ENCODE data around the gene APIP. TPM values are rescaled to one million over a fixed set of nuclear protein-coding genes. Genes with fewer than 3 reads are reported as not detected.
"Not testable (repeated sequence)": the region's sequence is repeated elsewhere in the genome, so short reads cannot be mapped to it uniquely, and the experiment has no call there.

The APIP gene
- total RNA-seq, 1 donor from 2014 or later: 13.3 TPM

DNA sequence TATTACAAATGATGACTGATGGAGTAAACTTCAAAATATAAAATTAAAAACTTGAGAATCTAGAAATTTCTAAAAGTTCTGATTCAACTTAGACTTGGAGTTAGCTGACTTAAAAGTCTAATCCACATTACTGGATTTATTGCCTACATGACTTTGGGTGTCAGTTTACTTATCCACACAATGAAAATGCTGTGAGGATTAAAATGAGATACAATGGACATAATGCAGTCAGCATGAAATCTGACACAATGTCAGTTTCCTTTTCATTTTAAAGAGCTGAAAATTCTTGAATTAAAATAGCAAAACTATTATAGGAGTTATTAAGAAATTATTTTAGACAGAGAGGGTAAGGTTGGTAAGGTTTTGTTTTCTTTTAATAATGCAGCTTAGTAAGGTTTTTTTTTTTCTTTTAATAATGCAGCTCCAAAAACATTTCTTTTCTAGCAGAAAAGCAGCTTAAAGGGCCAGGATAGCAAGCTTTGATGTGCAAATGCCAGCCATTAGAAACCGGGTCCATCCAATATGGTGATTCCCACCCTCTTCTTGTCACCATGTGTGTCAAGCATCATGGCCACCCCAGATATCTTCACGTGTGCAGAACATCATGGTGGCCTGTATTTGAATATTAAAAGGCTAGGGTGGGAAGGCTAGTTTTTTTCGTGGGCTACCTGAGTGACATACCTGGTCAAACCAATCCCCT, 18.9 kb downstream of the APIP start:
- H3K27ac Mint-ChIP-seq (ENCODE audit: unreplicated experiment): no peak overlapping the region
- H3K36me3 Mint-ChIP-seq (ENCODE audit: low read depth): peaks cover 3% of the 10 kb centered on the region

DNA sequence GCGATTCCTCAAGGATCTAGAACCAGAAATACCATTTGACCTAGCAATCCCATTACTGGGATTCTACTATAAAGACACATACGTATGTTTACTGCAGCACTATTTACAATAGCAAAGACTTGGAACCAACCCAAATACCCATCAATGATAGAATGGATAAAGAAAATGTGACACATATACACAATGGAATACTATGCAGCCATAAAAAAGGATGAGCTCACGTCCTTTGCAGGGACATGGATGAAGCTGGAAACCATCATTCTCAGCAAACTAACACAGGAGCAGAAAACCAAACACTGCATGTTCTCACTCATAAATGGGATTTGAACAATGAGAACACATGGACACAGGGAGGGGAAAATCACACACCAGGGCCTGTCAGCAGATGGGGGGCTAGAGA, 20.0 kb downstream of the APIP start:
- not testable (repeated sequence) for H3K36me3 Mint-ChIP-seq (ENCODE audit: low read depth); H3K4me3 Mint-ChIP-seq (ENCODE audit: unreplicated experiment); DNase-seq (ENCODE audit: low spot score); H3K4me1 Mint-ChIP-seq (ENCODE audit: low read depth); H3K27ac Mint-ChIP-seq (ENCODE audit: unreplicated experiment); H3K27me3 Mint-ChIP-seq (ENCODE audit: low read depth)
- H3K9me3 Mint-ChIP-seq (ENCODE audit: low read depth): peaks cover 11% of the 10 kb centered on the region

More for the DNA sequence above, 18.9 kb downstream of the APIP start:
- H3K9me3 Mint-ChIP-seq (ENCODE audit: low read depth): peaks cover 11% of the 10 kb centered on the region
- H3K4me1 Mint-ChIP-seq (ENCODE audit: low read depth): peaks cover 3% of the 10 kb centered on the region
- no peaks in the 10 kb centered on the region for H3K27me3 Mint-ChIP-seq (ENCODE audit: low read depth)
- no peak overlapping the region for H3K4me3 Mint-ChIP-seq (ENCODE audit: unreplicated experiment)
- TF ChIP-seq, protein P1, sequence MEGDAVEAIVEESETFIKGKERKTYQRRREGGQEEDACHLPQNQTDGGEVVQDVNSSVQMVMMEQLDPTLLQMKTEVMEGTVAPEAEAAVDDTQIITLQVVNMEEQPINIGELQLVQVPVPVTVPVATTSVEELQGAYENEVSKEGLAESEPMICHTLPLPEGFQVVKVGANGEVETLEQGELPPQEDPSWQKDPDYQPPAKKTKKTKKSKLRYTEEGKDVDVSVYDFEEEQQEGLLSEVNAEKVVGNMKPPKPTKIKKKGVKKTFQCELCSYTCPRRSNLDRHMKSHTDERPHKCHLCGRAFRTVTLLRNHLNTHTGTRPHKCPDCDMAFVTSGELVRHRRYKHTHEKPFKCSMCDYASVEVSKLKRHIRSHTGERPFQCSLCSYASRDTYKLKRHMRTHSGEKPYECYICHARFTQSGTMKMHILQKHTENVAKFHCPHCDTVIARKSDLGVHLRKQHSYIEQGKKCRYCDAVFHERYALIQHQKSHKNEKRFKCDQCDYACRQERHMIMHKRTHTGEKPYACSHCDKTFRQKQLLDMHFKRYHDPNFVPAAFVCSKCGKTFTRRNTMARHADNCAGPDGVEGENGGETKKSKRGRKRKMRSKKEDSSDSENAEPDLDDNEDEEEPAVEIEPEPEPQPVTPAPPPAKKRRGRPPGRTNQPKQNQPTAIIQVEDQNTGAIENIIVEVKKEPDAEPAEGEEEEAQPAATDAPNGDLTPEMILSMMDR (IDR thresholded peaks at IDR 0.05): no peak
- DNase-seq (ENCODE audit: low spot score): no peak

DNA sequence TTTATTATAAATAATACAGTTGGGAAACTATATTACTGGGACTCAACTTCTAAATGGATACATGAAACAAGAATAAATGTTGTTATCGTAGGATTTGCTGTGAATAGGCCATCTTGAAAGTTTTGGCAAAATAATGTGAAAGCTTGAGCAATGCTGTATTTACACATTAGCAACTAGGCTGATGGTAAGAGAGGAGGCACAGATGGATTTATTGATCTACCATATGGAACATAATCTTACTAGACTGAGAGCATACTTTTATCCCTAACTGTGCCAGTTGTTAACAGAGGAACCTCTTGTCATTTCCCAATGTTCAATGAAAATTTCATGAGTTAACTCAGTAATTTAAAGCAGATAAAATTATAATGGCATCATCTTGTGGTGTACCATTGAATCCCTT, 22.8 kb downstream of the APIP start:
- peaks cover 2% of the 10 kb centered on the region for H3K4me1 Mint-ChIP-seq (ENCODE audit: low read depth)
- TF ChIP-seq, protein P1 (IDR thresholded peaks at IDR 0.05): no peak
- H3K36me3 Mint-ChIP-seq (ENCODE audit: low read depth): no peaks in the 10 kb centered on the region
- no peak overlapping the region for H3K4me3 Mint-ChIP-seq (ENCODE audit: unreplicated experiment)
- H3K27me3 Mint-ChIP-seq (ENCODE audit: low read depth): no peaks in the 10 kb centered on the region
- H3K9me3 Mint-ChIP-seq (ENCODE audit: low read depth): no peaks in the 10 kb centered on the region
- no peak for DNase-seq (ENCODE audit: low spot score)
- H3K27ac Mint-ChIP-seq (ENCODE audit: unreplicated experiment): no peak overlapping the region

DNA sequence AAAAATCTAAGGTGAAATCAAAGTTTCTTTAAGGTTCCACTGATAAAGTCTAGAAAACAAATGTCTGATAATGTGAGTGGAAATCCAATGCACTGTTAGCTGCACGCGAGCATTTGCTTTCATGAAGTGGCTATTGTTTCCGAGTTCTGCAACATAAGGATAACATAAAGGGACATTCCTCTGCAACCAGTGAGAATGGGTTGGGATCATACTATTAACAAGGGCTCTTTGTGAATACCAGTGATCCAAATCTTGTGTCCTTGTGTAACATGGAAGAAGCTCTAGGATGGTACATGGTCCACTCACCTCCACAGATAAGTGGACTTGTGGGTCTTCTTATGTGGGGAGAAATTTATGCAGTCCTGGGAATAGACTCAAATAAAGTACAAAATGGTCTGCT, 24.6 kb downstream of the APIP start:
- Mint-ChIP-seq H3K4me3 (ENCODE audit: unreplicated experiment) (no peak overlapping the region), H3K4me1 (ENCODE audit: low read depth) (no peaks in the 10 kb centered on the region), H3K27ac (ENCODE audit: unreplicated experiment) (no peak overlapping the region), H3K36me3 (ENCODE audit: low read depth) (peaks cover 2% of the 10 kb centered on the region), H3K27me3 (ENCODE audit: low read depth) (no peaks in the 10 kb centered on the region), H3K9me3 (ENCODE audit: low read depth) (no peaks in the 10 kb centered on the region)
- no peak for DNase-seq (ENCODE audit: low spot score)
- TF ChIP-seq, protein P1 (IDR thresholded peaks at IDR 0.05): no peak

DNA sequence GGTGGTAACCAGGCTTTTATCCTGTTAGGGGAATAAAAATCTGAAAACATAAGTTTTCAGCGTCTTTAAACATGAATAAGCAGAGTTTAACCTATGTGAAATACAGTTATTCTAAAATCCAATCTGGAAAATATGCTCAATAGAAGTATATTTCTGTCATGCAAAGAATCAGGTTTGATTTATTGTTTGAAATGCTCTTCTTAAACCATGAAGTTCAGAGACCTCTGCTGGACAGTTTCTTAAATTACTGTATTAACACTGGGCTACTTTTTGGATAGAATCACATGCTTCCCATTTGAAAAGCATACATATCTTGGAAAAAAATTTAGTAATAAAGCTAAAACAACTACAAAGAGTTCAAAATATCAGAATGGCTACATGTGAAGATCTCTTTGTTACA, 25.4 kb downstream of the APIP start:
- DNase-seq (ENCODE audit: low spot score): no peak
- Mint-ChIP-seq H3K9me3 (ENCODE audit: low read depth) (no peaks in the 10 kb centered on the region), H3K36me3 (ENCODE audit: low read depth) (peaks cover 2% of the 10 kb centered on the region), H3K4me1 (ENCODE audit: low read depth) (no peaks in the 10 kb centered on the region), H3K4me3 (ENCODE audit: unreplicated experiment) (no peak overlapping the region), H3K27ac (ENCODE audit: unreplicated experiment) (no peak overlapping the region), H3K27me3 (ENCODE audit: low read depth) (no peaks in the 10 kb centered on the region)
- TF ChIP-seq, protein P1 (IDR thresholded peaks at IDR 0.05): peak; percentile 84

DNA sequence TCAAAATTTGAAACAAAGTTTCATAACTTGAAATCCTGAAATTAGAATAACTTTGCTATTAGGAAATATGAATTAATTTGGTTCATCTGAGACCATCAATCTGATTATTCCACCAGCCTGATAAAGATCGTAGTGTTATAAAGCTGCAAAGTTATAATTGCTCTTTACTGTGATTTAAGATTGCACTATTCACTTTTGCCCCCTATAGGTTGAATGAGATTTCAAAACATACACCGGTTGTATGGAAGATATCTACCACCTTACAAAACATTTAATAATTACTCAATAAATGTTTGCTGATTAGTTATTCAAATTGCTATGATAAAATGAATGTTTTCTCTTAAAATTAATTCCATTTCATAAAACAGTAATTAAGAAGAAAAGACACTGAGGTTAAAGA, 26.1 kb downstream of the APIP start:
- TF ChIP-seq, protein P1 (IDR thresholded peaks at IDR 0.05): peak; percentile 44
- no peak for DNase-seq (ENCODE audit: low spot score)
- Mint-ChIP-seq H3K36me3 (ENCODE audit: low read depth) (peaks cover 3% of the 10 kb centered on the region), H3K27me3 (ENCODE audit: low read depth) (no peaks in the 10 kb centered on the region), H3K27ac (ENCODE audit: unreplicated experiment) (no peak overlapping the region), H3K9me3 (ENCODE audit: low read depth) (no peaks in the 10 kb centered on the region), H3K4me1 (ENCODE audit: low read depth) (no peaks in the 10 kb centered on the region), H3K4me3 (ENCODE audit: unreplicated experiment) (no peak overlapping the region)

Measured in chondrocyte (in vitro differentiated cells).